ENCODE measurements around the gene PRR20G. TPM values are rescaled to one million over a fixed set of nuclear protein-coding genes. Genes with fewer than 3 reads are reported as not detected.

PRR20G gene
- total RNA-seq, 2 experiments from 2014 or later = not detected

DNA sequence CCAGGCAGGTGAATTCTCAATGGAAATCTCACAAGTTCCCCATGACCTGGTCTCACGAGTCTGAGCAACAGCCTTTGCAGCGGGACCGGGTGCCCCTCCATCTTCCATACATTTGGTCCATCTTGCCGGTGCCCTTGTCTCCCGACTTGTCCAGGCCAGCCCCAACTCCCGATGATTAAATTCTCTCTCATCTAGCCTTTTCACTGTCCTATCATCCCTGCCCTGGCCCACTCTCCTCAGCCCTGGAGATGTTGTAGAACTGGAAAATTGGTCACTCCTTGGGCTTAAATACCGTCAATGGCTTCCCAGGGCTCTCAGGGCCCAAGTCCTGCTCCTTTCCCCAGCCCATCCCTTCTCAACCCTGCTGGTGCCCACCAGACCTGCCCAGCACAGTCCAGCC lies 34.4 kb downstream of the PRR20G start:
- Mint-ChIP-seq H3K27ac (no peak overlapping the region), H3K4me3 (no peak overlapping the region), H3K36me3 (ENCODE audit: low read depth) (no peaks in the 10 kb centered on the region), H3K27me3 (peaks cover 5% of the 10 kb centered on the region), H3K4me1 (ENCODE audit: low read depth) (no peaks in the 10 kb centered on the region), H3K9me3 (peaks cover 3% of the 10 kb centered on the region)
- POLR2A ChIA-PET = no interaction called here
- H3K36me3 ChIP-seq (ENCODE audit: insufficient read depth, low read length) = no peaks in the 10 kb centered on the region
- DNase-seq (no peak), ATAC-seq (ENCODE audit: poor library complexity) (no peak)
- no peaks in the 10 kb centered on the region for H3K27me3 ChIP-seq (ENCODE audit: control insufficient read depth in 1 of 2, insufficient read depth in 2 of 2, low read length in 2 of 2)
- TF ChIP-seq, protein P1, sequence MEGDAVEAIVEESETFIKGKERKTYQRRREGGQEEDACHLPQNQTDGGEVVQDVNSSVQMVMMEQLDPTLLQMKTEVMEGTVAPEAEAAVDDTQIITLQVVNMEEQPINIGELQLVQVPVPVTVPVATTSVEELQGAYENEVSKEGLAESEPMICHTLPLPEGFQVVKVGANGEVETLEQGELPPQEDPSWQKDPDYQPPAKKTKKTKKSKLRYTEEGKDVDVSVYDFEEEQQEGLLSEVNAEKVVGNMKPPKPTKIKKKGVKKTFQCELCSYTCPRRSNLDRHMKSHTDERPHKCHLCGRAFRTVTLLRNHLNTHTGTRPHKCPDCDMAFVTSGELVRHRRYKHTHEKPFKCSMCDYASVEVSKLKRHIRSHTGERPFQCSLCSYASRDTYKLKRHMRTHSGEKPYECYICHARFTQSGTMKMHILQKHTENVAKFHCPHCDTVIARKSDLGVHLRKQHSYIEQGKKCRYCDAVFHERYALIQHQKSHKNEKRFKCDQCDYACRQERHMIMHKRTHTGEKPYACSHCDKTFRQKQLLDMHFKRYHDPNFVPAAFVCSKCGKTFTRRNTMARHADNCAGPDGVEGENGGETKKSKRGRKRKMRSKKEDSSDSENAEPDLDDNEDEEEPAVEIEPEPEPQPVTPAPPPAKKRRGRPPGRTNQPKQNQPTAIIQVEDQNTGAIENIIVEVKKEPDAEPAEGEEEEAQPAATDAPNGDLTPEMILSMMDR (IDR thresholded peaks at IDR 0.05) = no peak
- no peak overlapping the region for H3K27ac ChIP-seq (ENCODE audit: low read depth in 1 of 2, low read length in 2 of 2)
- H3K4me1 ChIP-seq (ENCODE audit: insufficient read depth, low read length) = no peaks in the 10 kb centered on the region
- H3K4me3 ChIP-seq (ENCODE audit: low read length) = no peak overlapping the region
- intact Hi-C loops (cut with DNase I, micrococcal nuclease) = no loop called here
- peaks cover 0 to 8% of the 10 kb centered on the region in 2 experiments for H3K9me3 ChIP-seq (ENCODE audit: control insufficient read depth in 1 of 2, insufficient read depth in 1 of 2, low read length in 2 of 2)
- CTCF ChIA-PET = no interaction called here

DNA sequence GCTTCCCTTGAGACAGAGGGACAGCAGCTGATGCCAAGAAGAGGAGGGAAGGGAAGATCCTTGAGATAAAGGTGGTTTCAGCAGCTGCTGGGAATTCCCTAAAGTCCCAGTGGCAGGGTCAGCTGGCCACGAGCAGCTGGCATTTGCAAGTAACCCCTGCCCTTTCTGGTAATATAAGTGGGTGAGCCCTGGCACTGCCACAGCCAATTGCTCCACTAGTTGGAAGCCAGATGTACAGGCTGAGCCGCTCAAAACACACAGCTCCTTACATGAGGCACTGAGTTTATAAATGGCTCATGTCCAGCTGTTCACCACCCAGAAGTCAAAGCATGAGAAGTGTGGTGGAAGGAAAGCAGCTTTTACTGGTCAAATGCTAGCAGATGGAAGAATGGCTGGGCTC lies 35.4 kb downstream of the PRR20G start:
- Histone ChIP-seq H3K4me3 (ENCODE audit: low read length) (no peak overlapping the region), H3K27me3 (ENCODE audit: control insufficient read depth in 1 of 2, insufficient read depth in 2 of 2, low read length in 2 of 2) (no peaks in the 10 kb centered on the region), H3K36me3 (ENCODE audit: insufficient read depth, low read length) (no peaks in the 10 kb centered on the region), H3K9me3 (ENCODE audit: control insufficient read depth in 1 of 2, insufficient read depth in 1 of 2, low read length in 2 of 2) (peaks cover 5 to 19% of the 10 kb centered on the region in 2 experiments), H3K4me1 (ENCODE audit: insufficient read depth, low read length) (no peaks in the 10 kb centered on the region), H3K27ac (ENCODE audit: low read depth in 1 of 2, low read length in 2 of 2) (no peak overlapping the region)
- Mint-ChIP-seq H3K27ac (no peak overlapping the region), H3K9me3 (peaks cover 6% of the 10 kb centered on the region), H3K27me3 (no peaks in the 10 kb centered on the region), H3K36me3 (ENCODE audit: low read depth) (no peaks in the 10 kb centered on the region), H3K4me3 (no peak overlapping the region), H3K4me1 (ENCODE audit: low read depth) (no peaks in the 10 kb centered on the region)
- TF ChIP-seq, protein P1 (IDR thresholded peaks at IDR 0.05) = no peak
- intact Hi-C loops (cut with DNase I, micrococcal nuclease) = no loop called here
- ATAC-seq (ENCODE audit: poor library complexity) (no peak), DNase-seq (no peak)
- POLR2A ChIA-PET = no interaction called here
- CTCF ChIA-PET = no interaction called here

DNA sequence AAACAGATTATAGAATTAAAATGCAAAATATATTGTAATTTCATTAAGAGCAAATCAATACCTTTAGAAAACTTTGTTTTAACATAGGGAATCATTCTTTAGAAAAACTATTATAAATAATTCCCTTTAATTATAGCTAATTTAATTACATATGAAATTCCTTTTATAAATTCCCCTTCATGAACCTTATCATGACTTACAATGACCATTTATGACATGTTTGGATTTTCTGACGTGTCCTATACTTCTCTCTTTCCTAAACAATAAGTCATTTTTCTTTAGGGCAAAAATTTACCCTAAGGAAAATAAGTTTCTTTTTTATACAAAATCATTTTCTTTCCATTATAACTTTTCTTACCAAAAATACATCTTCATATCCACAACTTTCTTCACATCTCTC lies 37.8 kb downstream of the PRR20G start:
- CTCF ChIA-PET = no interaction called here
- H3K4me1 ChIP-seq (ENCODE audit: insufficient read depth, low read length) = no peaks in the 10 kb centered on the region
- H3K4me1 Mint-ChIP-seq (ENCODE audit: low read depth) = no peaks in the 10 kb centered on the region
- H3K4me3 ChIP-seq (ENCODE audit: low read length) = no peak overlapping the region
- POLR2A ChIA-PET = no interaction called here
- ATAC-seq (ENCODE audit: poor library complexity) (no peak), DNase-seq (no peak)
- no peak overlapping the region for H3K4me3 Mint-ChIP-seq
- peaks cover 23% of the 10 kb centered on the region for H3K9me3 Mint-ChIP-seq
- H3K27me3 ChIP-seq (ENCODE audit: control insufficient read depth in 1 of 2, insufficient read depth in 2 of 2, low read length in 2 of 2) = no peaks in the 10 kb centered on the region
- no peaks in the 10 kb centered on the region for H3K36me3 ChIP-seq (ENCODE audit: insufficient read depth, low read length)
- H3K36me3 Mint-ChIP-seq (ENCODE audit: low read depth) = no peaks in the 10 kb centered on the region
- no peak overlapping the region for H3K27ac ChIP-seq (ENCODE audit: low read depth in 1 of 2, low read length in 2 of 2)
- no peak overlapping the region for H3K27ac Mint-ChIP-seq
- H3K9me3 ChIP-seq (ENCODE audit: control insufficient read depth in 1 of 2, insufficient read depth in 1 of 2, low read length in 2 of 2) = peaks cover 5 to 42% of the 10 kb centered on the region in 2 experiments
- intact Hi-C loops (cut with DNase I, micrococcal nuclease) = no loop called here
- TF ChIP-seq, protein P1 (IDR thresholded peaks at IDR 0.05) = no peak
- no peaks in the 10 kb centered on the region for H3K27me3 Mint-ChIP-seq
